Measurements from ENCODE around the gene TAF10. TPM values are rescaled to one million over a fixed set of nuclear protein-coding genes. Genes with fewer than 3 reads are reported as not detected.

The TAF10 gene
- total RNA-seq, 3 donors from 2014 or later (not counting 1 experiment from before 2014, with no cell fraction given): 154 to 191 (median 158) TPM

DNA sequence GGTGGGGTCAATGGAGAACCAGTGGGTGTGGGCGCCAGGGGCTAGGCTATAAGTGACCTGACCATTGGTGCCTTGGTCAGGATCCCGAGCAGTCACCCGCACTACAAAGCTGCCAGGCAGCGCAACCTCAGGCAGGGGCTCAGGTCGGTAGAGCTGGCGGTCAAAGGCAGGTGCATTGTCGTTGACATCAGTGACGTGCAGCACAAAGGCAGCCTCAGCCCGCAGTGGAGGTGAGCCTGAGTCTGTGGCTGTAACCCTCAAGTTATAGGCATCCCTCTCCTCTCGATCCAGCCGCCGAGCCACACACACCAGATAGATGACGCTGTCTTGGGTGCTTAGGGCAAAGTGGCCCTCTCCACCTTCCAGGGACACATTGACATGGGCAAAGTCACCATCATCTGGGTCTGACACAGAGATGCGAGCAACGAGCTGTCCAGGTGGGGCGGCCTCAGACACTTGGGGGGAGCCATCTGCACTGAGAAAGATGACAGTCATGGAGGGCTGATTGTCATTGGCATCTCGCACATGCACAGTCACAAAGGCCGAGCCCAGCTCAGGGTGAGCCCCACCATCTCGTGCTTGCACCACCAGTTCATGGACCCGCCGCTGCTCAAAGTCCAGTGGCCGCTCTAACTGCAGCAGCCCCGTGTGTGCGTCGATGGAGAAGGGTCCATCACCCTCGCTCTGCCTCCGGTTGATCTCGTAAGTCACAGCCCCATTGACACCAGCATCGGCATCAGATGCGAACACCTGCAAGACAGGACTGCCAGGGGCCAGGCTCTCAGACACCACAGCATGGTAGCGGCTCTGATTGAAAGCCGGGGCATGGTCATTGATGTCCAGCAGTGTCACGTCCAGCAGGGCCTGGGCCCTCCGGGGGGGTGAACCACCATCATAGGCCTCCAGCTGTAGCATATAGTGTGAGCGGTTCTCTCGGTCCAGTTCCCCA lies 28.3 kb upstream of the TAF10 start:
- Mint-ChIP-seq H3K27me3 (ENCODE audit: low read depth in 2 of 2) (no peaks in the 10 kb centered on the region), H3K9me3 (no peaks in the 10 kb centered on the region), H3K27ac (no peak overlapping the region), H3K36me3 (no peaks in the 10 kb centered on the region), H3K4me1 (no peaks in the 10 kb centered on the region), H3K4me3 (no peak overlapping the region)
- TF ChIP-seq, protein P1, sequence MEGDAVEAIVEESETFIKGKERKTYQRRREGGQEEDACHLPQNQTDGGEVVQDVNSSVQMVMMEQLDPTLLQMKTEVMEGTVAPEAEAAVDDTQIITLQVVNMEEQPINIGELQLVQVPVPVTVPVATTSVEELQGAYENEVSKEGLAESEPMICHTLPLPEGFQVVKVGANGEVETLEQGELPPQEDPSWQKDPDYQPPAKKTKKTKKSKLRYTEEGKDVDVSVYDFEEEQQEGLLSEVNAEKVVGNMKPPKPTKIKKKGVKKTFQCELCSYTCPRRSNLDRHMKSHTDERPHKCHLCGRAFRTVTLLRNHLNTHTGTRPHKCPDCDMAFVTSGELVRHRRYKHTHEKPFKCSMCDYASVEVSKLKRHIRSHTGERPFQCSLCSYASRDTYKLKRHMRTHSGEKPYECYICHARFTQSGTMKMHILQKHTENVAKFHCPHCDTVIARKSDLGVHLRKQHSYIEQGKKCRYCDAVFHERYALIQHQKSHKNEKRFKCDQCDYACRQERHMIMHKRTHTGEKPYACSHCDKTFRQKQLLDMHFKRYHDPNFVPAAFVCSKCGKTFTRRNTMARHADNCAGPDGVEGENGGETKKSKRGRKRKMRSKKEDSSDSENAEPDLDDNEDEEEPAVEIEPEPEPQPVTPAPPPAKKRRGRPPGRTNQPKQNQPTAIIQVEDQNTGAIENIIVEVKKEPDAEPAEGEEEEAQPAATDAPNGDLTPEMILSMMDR (IDR thresholded peaks at IDR 0.05): no peak
- peaks cover 18% of the 10 kb centered on the region for H3K4me1 ChIP-seq (ENCODE audit: control insufficient read depth, insufficient read depth, low read length)
- H3K4me3 ChIP-seq (ENCODE audit: low read length): no peak overlapping the region
- no peaks in the 10 kb centered on the region for H3K36me3 ChIP-seq (ENCODE audit: control insufficient read depth, insufficient read depth, low read length)
- H3K27me3 ChIP-seq (ENCODE audit: control insufficient read depth, insufficient read depth, low read length): no peaks in the 10 kb centered on the region
- H3K27ac ChIP-seq (ENCODE audit: low read length): no peak overlapping the region
- ATAC-seq (no peak), DNase-seq (no peak)
- H3K9me3 ChIP-seq (ENCODE audit: control insufficient read depth, insufficient read depth, low read length): no peaks in the 10 kb centered on the region
- 96% methylated on average over 36 of the region's 36 CpGs for WGBS (ENCODE audit: insufficient coverage)
- intact Hi-C loops (cut with micrococcal nuclease): no loop called here

DNA sequence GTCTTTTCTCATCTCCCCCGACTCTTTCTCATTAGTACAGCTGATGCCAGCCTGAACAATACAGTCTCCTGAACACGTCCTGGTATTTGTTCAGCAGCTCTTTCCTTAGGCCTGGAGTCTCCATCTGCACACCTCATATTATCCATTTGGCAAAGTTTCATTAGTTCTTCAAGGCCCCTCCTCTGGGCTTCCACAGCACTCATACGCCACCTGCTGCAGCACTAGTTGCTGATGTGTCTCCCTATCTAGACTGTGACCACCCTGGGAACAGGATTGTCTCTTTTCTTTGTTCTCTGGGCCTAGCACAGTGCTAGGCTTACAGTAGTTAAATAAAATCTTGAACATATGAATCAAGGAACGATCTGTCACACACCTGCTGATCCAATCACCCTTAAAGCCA lies 26.4 kb upstream of the TAF10 start:
- H3K36me3 ChIP-seq (ENCODE audit: control insufficient read depth, insufficient read depth, low read length): no peaks in the 10 kb centered on the region
- H3K27me3 ChIP-seq (ENCODE audit: control insufficient read depth, insufficient read depth, low read length): no peaks in the 10 kb centered on the region
- Mint-ChIP-seq H3K36me3 (no peaks in the 10 kb centered on the region), H3K27ac (no peak overlapping the region), H3K4me1 (no peaks in the 10 kb centered on the region), H3K9me3 (no peaks in the 10 kb centered on the region), H3K27me3 (ENCODE audit: low read depth in 2 of 2) (no peaks in the 10 kb centered on the region), H3K4me3 (no peak overlapping the region)
- peaks cover 12% of the 10 kb centered on the region for H3K4me1 ChIP-seq (ENCODE audit: control insufficient read depth, insufficient read depth, low read length)
- ATAC-seq (no peak), DNase-seq (no peak)
- no peaks in the 10 kb centered on the region for H3K9me3 ChIP-seq (ENCODE audit: control insufficient read depth, insufficient read depth, low read length)
- no peak overlapping the region for H3K4me3 ChIP-seq (ENCODE audit: low read length)
- H3K27ac ChIP-seq (ENCODE audit: low read length): no peak overlapping the region
- intact Hi-C loops (cut with micrococcal nuclease): no loop called here
- 92% methylated on average over 4 of the region's 4 CpGs for WGBS (ENCODE audit: insufficient coverage)
- TF ChIP-seq, protein P1 (IDR thresholded peaks at IDR 0.05): no peak

DNA sequence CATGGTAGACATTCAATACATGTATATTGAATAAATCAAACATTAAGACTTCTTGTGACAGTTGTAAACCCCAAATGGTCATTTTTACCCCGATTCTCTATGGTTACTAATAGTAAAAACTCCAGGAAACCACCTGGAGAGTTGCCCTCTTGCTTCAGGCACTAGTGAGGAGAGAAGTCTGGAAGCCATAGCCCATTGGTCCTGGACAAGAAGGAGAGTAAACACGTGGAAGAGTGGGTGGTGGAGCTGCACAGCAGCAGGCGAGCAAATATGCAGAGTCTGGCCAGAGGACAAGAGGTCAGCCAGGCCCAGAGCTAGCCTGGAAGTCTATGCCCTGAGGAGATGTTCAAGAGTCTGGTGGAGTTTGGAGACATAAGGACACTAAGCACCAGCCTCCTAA lies 25.9 kb upstream of the TAF10 start:
- no peaks in the 10 kb centered on the region for H3K36me3 Mint-ChIP-seq
- no peak for ATAC-seq
- H3K27ac ChIP-seq (ENCODE audit: low read length): no peak overlapping the region

More for the DNA sequence above, 25.9 kb upstream of the TAF10 start:
- Histone ChIP-seq H3K27me3 (ENCODE audit: control insufficient read depth, insufficient read depth, low read length) (no peaks in the 10 kb centered on the region), H3K4me1 (ENCODE audit: control insufficient read depth, insufficient read depth, low read length) (peaks cover 12% of the 10 kb centered on the region), H3K36me3 (ENCODE audit: control insufficient read depth, insufficient read depth, low read length) (no peaks in the 10 kb centered on the region), H3K9me3 (ENCODE audit: control insufficient read depth, insufficient read depth, low read length) (no peaks in the 10 kb centered on the region), H3K4me3 (ENCODE audit: low read length) (no peak overlapping the region)
- whole genome bisulfite sequencing (ENCODE audit: insufficient coverage): 82% methylated on average over 2 of the region's 3 CpGs
- Mint-ChIP-seq H3K27ac (no peak overlapping the region), H3K4me3 (no peak overlapping the region), H3K9me3 (no peaks in the 10 kb centered on the region), H3K4me1 (no peaks in the 10 kb centered on the region), H3K27me3 (ENCODE audit: low read depth in 2 of 2) (no peaks in the 10 kb centered on the region)
- DNase-seq: no peak
- intact Hi-C loops (cut with micrococcal nuclease): no loop called here
- TF ChIP-seq, protein P1 (IDR thresholded peaks at IDR 0.05): no peak
